GM19351 (cell line): ENCODE measurements around the gene UBXN6.

Experiments used
- ATAC-seq: cut with Tn5 transposase; IDR thresholded peaks from one replicate; pipeline ENCODE4 v1.9.1; 2021; ENCODE audit warnings: mild to moderate bottlenecking, moderate library complexity; ENCODE audit not compliant: unreplicated experiment

Gene UBXN6

DNA sequence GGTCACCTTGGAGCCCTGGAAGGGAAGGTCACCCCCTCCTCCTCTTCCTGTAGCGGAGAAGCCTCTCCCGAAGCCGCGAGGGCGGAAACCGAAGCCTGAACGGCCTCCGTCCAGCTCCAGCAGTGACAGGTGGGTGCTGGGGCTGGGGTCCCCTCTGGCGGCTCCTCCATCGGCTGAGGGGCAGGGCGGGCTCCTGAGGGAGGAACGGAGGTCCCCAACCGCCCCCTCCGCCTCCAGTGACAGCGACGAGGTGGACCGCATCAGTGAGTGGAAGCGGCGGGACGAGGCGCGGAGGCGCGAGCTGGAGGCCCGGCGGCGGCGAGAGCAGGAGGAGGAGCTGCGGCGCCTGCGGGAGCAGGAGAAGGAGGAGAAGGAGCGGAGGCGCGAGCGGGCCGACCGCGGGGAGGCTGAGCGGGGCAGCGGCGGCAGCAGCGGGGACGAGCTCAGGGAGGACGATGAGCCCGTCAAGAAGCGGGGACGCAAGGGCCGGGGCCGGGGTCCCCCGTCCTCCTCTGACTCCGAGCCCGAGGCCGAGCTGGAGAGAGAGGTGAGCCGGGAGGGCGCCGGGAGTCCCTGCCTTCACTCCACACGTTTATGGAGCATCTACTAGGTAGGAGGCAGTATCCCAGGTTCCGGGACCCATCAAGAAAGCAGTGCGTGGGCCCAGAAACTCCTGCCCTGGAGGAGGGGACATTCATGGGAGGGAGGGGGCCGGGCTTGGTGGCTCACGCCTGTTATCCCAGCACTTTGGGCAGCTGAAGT, 36.5 kb upstream of the UBXN6 start:
- ATAC-seq: no peak

GRCh38 chr19:4493104-4493928, 35.7 kb upstream of the UBXN6 start:
- ATAC-seq: no peak

- no peak for ATAC-seq
Observed at GRCh38 chr19:4492337-4493103, 34.9 kb upstream of the UBXN6 start.

- ATAC-seq: no peak
Observed at GRCh38 chr19:4491446-4491845, 33.9 kb upstream of the UBXN6 start.

- no peak for ATAC-seq
Observed at GRCh38 chr19:4488496-4488895, 30.9 kb upstream of the UBXN6 start.

DNA sequence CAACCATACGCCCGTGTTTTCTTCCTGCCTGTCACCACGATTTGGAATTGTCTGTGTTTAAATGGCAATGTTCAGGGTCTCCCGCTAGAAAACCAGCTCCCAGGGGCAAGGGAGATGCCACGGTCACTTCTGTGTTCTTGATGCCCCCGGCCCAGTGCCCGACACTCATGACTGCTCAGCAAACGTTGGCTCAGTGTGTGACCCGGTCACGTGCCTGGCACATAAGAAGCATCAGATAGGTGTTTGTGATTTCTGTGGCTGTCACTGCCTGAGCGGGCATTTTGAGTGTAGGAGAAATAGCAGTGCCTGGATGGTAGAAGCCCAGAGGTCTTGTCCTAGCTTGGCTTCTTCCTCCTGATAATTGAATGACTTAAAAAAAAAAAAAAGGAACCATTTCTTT, 30.0 kb upstream of the UBXN6 start:
- no peak for ATAC-seq

DNA sequence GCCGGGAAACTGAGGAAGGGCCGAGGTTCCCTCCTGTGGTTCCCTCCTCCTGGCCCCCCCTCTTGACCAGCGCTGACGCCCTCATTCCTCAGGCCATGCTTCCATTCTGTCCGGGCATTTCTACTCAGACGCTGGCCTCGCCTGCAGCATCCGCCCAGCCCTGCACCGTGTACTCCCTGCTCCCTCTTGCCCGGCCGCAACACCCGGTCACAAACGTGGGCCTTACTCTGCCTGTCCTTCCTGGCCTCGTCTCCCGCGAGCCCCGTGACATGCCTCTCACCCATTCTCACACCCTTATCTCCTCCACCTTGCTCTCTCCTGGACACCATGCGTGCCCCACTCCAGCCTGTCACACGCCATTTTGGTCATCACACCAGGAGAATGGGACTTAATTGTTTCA, 25.8 kb upstream of the UBXN6 start:
- no peak for ATAC-seq

DNA sequence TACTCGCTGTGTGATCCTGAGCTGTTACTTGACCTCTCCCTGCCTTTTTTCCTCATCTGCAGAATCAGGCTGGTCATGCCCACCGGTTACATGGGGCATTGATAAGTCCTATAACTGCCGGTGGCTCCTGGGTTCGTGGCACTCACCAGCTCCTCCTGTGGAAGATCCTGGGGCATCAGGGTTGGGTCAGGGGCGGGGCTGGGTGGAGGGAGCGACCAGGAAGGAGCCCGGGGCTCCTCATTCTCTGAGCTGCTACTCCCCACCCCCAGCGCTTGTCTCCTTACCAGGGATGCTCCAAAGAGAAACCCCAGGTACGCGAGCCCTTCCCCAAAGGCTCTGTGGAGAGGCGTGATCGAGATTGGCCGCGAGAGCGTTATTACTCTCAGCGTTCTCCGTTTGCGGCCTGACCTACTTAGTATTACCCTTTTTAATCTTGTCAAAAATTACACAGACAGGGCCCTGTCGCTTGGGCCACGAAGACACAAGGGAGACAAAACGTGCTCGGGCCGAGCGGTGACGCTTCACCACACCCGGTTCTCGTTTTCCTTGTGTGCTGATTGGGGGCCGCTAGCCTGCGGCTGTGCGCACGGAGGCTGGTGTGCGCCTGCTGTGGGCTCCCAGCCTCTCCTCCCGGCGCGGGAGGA, 25.2 kb upstream of the UBXN6 start:
- ATAC-seq: no peak

DNA sequence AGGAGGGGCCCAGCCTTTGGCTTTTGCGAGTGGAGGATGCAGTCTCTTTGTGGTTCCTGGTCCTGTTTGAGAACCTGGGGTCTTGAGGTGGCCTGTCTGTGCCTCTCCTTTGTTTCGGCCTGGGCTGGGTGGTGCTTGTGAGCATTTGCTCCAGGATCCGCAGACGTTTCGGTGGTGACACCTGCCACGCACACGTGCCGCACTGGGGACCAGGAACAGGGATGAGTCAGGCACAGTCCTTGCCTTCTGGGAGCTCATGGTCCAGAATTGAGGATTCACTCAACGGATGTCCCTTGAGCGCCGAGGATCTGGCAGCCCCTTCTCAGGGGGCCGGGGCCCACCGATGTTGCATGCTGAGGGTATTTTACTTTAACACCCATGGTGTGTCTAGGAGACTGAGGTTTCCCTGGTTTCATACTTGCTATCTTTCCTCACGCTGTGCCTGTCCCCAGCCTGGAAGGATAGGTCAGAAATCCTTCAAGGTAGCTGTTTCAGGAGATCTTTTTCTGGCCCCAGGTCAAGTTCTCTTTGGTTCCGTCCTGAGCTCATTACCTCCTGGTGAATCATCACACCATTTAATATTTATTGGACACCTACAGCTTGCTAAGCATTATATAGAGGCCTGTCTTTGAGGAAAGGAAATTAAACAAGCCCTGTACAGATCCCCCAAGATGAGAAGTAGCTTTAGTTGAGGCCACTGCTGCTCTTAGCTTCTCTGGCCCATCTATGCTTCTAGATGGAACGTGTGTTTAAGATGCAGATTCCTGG, 19.6 kb upstream of the UBXN6 start:
- ATAC-seq: no peak

- no peak for ATAC-seq
Observed at GRCh38 chr19:4474514-4475022, 17.0 kb upstream of the UBXN6 start.

DNA sequence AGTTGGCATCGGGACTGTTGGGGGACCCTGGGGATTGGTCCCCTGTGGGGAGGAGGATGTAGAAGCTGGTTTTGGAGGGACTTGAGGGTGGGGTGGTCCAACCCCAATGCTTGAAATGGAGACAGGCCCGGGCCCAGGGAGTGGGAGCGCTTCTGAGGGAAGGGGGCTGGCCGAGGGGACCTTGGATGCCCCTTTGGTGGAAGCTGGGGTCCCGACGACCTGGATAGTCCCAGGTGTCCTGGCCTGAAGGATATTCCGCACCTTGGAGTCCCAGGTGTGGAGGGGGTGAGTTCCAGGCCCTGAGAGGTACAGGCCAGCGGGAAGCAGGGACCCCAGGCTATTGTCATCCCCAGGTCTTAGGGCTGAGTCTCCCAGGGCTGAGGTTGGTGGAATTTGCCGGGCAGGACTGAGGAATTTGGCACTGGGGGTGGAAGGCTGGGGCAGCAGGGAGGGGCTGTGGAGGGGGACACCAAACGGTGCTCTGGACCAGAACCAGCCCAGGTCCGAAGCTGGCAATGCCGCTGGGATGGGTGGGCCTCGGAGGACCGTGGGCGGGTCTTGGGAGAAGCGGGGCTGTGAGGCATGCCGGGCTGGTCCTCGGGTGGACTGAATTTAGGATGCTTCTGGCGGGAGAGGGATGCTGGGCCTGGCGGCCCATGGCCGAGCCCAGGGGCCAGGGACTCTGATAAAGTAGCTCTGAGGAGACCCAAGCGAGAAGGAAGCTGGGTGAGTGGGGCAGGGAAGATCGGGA, 16.3 kb upstream of the UBXN6 start:
- no peak for ATAC-seq

GRCh38 chr19:4473011-4473762, 15.6 kb upstream of the UBXN6 start:
- ATAC-seq: no peak

GRCh38 chr19:4472174-4472974, 14.8 kb upstream of the UBXN6 start, which contains the start of gene HDGFL2:
HDGFL2 (plus strand) TSS chr19:4472297; CDS start chr19:4472351, 54 bp downstream.
- no peak for ATAC-seq

DNA sequence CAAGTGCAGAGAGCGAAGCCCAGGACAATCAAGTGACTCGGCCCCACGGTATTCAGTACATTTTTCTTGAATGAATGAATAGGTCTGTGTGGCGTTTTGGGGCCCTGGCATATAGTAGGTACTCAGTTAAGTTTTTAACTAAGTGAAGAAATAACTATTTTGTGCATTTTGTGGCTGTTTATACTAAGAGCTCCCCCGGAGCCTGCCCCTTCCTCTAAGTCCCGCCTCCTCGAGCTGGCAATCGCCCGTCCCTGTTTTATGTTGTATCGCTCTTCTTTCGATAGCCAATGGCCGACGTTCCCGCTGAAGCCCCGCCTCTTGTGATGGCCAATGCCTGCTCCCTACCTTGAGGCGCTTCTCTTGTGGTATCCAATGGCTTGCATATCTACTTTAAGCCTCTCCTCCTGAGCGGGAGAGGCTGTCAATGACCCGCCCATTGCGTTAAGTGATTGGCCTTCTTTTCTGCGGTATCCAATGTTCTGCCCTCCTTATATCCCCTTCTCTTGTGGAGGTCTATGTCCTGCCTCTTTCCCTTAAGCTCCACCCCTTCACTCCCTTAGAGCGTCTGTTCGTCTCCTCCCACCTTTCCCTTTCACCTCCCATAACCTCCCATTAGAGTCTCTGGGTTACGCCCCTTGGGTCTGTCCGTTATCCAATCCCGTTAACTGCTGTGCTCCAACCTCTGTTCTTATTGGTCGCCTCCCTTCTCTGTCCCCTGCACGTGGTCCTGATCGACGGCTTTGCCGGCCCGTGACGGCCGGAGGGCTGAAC, 14.0 kb upstream of the UBXN6 start:
- ATAC-seq: peak; percentile 85

DNA sequence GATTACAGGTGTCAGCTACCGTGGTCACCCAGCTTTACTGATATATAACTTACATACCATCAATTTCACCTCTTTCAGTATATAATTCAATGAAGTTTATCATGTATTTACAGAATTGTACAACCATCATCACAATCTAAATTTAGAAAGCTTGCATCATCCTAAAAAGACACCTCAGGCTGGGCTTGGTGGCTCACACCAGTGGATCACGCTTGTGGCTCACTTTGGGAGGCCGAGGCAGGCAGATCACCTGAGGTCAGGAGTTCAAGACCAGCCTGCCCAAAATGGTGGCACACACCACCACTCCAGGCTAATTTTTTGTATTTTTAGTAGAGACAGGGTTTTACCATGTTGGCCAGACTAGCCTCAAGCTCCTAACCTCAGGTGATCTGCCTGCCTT, 10.2 kb upstream of the UBXN6 start:
- ATAC-seq: no peak

- no peak for ATAC-seq
Observed at GRCh38 chr19:4464815-4465581, 7.4 kb upstream of the UBXN6 start.
